VCaP (cell line): ENCODE measurements around the gene FOXQ1.

Experiments
- H3K27ac ChIP-seq: fragments of 450-650 bp; 2 replicates; pipeline ENCODE4 v1.5.1; 2017
- TF ChIP-seq, protein P1 (sequence below): fragments of 450-650 bp; conservative IDR thresholded peaks from 2 replicates; pipeline ENCODE4 v1.5.1; 2017; ENCODE audit warnings: mild to moderate bottlenecking, moderate library complexity

The FOXQ1 gene

DNA sequence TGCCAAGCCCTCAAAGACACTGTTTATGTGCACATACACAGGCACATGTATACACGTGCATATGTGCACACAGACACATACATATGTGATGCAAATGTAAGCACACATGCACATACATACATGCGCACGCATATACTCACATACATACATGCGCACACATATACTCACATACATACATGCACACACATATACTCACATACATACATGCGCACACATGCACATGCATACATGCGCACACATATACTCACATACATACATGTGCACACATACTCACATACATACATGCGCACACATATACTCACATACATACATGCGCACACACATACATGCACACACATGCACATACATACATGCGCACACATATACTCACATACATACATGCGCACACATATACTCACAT, 20.5 kb upstream of the FOXQ1 start:
- peak overlapping the region; percentile 56; the same call in 1 of the 2 replicates for H3K27ac ChIP-seq
- TF ChIP-seq, protein P1, sequence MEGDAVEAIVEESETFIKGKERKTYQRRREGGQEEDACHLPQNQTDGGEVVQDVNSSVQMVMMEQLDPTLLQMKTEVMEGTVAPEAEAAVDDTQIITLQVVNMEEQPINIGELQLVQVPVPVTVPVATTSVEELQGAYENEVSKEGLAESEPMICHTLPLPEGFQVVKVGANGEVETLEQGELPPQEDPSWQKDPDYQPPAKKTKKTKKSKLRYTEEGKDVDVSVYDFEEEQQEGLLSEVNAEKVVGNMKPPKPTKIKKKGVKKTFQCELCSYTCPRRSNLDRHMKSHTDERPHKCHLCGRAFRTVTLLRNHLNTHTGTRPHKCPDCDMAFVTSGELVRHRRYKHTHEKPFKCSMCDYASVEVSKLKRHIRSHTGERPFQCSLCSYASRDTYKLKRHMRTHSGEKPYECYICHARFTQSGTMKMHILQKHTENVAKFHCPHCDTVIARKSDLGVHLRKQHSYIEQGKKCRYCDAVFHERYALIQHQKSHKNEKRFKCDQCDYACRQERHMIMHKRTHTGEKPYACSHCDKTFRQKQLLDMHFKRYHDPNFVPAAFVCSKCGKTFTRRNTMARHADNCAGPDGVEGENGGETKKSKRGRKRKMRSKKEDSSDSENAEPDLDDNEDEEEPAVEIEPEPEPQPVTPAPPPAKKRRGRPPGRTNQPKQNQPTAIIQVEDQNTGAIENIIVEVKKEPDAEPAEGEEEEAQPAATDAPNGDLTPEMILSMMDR: no peak

DNA sequence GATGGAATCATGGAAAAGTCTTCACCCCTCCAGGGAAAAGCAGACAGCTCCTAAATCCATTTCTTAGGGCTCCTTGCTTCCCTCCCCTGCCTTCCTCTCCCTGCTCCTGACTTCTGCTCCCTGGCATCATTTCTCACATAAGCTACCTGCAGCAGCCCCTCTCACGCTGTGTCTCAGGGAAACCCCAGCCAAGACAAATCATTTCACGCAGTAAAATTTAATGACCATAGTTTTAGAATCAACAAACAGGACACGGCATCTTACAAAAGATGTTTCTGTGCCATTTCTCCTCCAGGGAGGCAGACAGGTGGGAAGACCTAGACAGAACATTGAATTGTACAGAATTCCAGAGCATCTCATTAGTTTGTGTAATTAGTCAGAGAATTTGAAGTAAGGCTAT, 16.5 kb upstream of the FOXQ1 start:
- TF ChIP-seq, protein P1: no peak
- H3K27ac ChIP-seq: peak overlapping the region; percentile 63

DNA sequence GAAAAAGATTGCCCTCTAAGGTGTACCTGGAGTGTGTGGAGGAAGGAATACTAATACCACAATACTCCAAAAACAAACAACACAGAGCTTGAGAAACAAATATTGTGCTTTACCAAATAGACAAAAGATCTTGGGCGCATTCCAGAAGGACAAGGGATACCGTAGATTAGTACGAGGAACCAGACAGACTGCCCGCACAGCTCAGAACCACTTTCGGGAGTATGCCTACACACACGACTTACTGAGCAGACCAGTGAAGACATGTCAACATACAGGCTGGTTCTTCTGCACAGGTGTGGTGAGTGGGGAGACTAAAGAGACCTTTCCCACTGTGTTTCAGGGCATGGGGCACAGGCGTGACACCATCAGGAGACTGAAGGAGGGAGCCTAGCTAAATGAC, 15.8 kb upstream of the FOXQ1 start:
- TF ChIP-seq, protein P1: no peak
- H3K27ac ChIP-seq: peak overlapping the region; percentile 63

DNA sequence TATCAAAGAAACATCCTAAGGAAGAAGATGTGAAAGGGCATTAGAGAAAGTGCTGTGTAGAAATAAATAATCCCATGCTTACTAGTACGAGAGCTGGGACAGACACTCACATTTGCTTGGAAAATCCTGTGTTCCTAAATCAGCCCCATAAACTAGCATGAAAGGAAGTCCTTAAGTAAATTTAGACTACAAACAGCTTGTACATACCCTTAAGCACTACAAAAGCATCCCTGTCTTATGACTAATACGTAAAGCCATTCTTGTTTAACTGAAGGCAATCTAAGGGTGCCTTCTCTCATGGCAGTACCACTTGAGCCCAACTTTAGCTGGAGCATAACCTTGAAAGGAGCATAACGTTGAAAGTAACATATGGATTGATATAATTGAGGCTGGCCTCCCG, 15.4 kb upstream of the FOXQ1 start:
- H3K27ac ChIP-seq: peak overlapping the region; percentile 63
- TF ChIP-seq, protein P1: no peak

DNA sequence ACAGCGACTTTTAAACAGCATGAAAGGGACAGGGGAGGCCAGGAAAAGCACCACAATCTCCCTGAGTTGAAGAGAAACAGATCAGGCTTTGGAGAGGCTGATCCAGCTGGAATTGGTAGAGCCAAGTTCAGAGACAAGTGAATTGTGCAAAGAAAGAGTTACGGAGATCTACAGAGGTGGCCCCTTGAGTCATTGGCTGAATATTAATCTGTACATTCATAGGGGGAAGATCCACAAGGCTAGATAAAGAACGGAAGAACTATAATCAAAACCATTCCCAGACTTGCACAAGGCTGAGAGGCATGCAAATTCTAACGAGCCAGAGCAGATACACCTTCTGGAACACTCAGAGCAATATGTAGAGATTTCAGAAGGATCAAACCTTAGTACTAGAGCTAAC, 14.2 kb upstream of the FOXQ1 start:
- H3K27ac ChIP-seq: no peak overlapping the region
- TF ChIP-seq, protein P1: no peak

DNA sequence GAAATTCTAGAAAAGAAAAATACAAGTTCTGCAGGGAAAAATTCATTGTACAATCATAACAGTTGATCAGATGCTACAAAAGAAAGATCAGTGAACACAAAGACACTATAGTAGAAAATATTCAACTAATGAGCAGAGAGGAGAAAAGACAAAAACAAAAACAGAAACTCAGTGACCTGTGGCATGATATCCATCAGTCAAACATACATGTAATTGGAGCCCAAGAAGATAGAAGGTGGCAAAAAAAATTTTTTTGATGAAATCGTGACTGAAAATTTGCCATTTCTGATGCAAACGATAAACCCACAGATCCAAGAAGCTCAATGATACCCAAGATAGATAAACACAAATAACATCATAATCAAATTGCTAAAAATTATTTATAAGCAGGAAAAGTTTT, 13.1 kb upstream of the FOXQ1 start:
- no peak overlapping the region for H3K27ac ChIP-seq
- TF ChIP-seq, protein P1: no peak

DNA sequence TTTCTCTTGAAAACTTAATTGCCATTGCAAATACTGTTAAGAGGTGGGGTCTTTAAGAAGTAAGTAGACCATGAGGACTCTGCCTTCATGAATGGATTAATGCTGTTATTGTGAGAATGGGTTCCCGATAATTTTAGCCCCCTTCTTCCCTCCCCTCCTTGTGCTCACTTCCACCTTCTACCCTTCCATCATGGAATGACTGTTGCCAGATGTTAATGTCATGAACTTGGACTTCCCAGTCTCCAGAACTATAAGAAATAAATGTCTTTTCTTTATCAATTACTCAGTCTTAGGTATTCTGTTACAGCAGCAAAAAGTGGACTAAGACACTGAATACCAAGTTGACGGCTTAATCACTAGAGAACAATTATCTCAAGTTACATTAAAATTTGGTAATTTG, 5.8 kb upstream of the FOXQ1 start:
- H3K27ac ChIP-seq: no peak overlapping the region
- TF ChIP-seq, protein P1: no peak

DNA sequence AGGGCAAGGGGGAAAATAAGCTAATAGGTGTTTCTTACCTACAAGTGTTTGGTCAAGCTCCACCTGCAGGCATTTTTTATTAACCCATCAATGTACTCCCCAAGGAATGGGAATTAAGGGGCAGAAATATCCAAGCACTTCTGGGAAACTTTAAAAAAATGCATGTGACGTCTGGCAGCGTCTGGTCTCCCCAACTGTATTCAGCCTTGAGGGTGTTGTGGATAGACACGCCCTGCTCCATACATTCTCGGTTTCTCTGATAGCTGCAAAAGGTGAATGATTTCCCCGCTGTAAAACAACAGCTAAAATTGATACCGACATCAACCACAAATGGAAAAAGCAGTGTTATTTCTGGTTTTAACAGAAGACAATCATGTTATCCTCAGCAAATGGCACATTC, 2.5 kb upstream of the FOXQ1 start:
- no peak overlapping the region for H3K27ac ChIP-seq
- TF ChIP-seq, protein P1: no peak
